ENCODE results near the gene WNT4. TPM values are rescaled to one million over a fixed set of nuclear protein-coding genes. Genes with fewer than 3 reads are reported as not detected.
A peak's percentile ranks its signal among the peaks of the same experiment; 100 is the strongest.

WNT4 gene
- total RNA-seq, result not detected
- total RNA-seq (2013), result not detected
- 0 to 0.18 (median 0) reads per million in 29 experiments for total RNA-seq

- Histone ChIP-seq H3K4me3 (ENCODE audit: control insufficient read depth in 1 of 2, extremely low read depth in 1 of 2, low read length in 1 of 2) (peak within 1 kb of the TSS in 1 of 2 donors; percentile 29), H3K9me3 (no peaks in the 10 kb centered on the region), H3K4me1 (ENCODE audit: control insufficient read depth in 1 of 2, extremely low read depth in 1 of 2, insufficient read depth in 2 of 2, low read length in 2 of 2) (peaks cover 0 to 15% of the 10 kb centered on the region in 2 experiments), H3K27ac (ENCODE audit: low read length) (no peak within 1 kb of the TSS), H3K36me3 (ENCODE audit: control insufficient read depth in 2 of 2, extremely low read depth in 1 of 2, insufficient read depth in 1 of 2, low read length in 1 of 2) (no peaks in the 10 kb centered on the region), H3K27me3 (replicated peaks in 1 of 2; ENCODE audit: control insufficient read depth in 2 of 2, extremely low read depth in 1 of 2, insufficient read depth in 2 of 2, low read length in 1 of 2) (peaks cover 18 to 74% of the 10 kb centered on the region in 2 experiments)
- H3K9me3 Mint-ChIP-seq, result no peaks in the 10 kb centered on the region
- peak within 1 kb of the TSS; percentile 61 to 87 (median 71) for H3K4me3 Mint-ChIP-seq
- ATAC-seq (replicated peaks in 1 of 4) (peak; percentile 72 to 84 (median 74)), DNase-seq (peak in 10 of 35 experiments; percentile 3 to 51 (median 14))
- H3K36me3 Mint-ChIP-seq, result no peaks in the 10 kb centered on the region
- H3K4me1 Mint-ChIP-seq, result peaks cover 8 to 11% (median 9%) of the 10 kb centered on the region in 3 donors
- H3K27ac Mint-ChIP-seq, result no peak within 1 kb of the TSS
- CTCF ChIA-PET, result no interaction called here
- POLR2A ChIA-PET, result no interaction called here
- H3K27me3 Mint-ChIP-seq, result peaks cover 51 to 66% of the 10 kb centered on the region in 2 donors
- 2% methylated on average over 59 of the region's 106 CpGs for WGBS (ENCODE audit: insufficient coverage)
Measured at GRCh38 chr1:22143065-22144033, at the start of gene WNT4. WNT4 (minus strand) TSS chr1:22143097; CDS start chr1:22142922, 175 bp downstream.

- WGBS (ENCODE audit: insufficient coverage), result 100% methylated on average over 1 of the region's 3 CpGs
- H3K27ac ChIP-seq (ENCODE audit: low read length), result no peak overlapping the region
- Mint-ChIP-seq H3K36me3 (no peaks in the 10 kb centered on the region), H3K9me3 (no peaks in the 10 kb centered on the region), H3K4me1 (no peaks in the 10 kb centered on the region), H3K4me3 (no peak overlapping the region), H3K27ac (no peak overlapping the region), H3K27me3 (peaks cover 12 to 23% of the 10 kb centered on the region in 2 donors)
- POLR2A ChIA-PET, result no interaction called here
- H3K4me1 ChIP-seq (ENCODE audit: control insufficient read depth in 1 of 2, extremely low read depth in 1 of 2, insufficient read depth in 2 of 2, low read length in 2 of 2), result no peaks in the 10 kb centered on the region
- DNase-seq, result no peak
- ATAC-seq (replicated peaks in 1 of 4), result no peak
- CTCF ChIA-PET, result no interaction called here
- H3K36me3 ChIP-seq (ENCODE audit: control insufficient read depth in 2 of 2, extremely low read depth in 1 of 2, insufficient read depth in 1 of 2, low read length in 1 of 2), result no peaks in the 10 kb centered on the region
- H3K9me3 ChIP-seq, result no peaks in the 10 kb centered on the region
- peaks cover 4 to 41% of the 10 kb centered on the region in 2 experiments for H3K27me3 ChIP-seq (replicated peaks in 1 of 2; ENCODE audit: control insufficient read depth in 2 of 2, extremely low read depth in 1 of 2, insufficient read depth in 2 of 2, low read length in 1 of 2)
- no peak overlapping the region for H3K4me3 ChIP-seq (ENCODE audit: control insufficient read depth in 1 of 2, extremely low read depth in 1 of 2, low read length in 1 of 2)
Measured at GRCh38 chr1:22190731-22191130, 47.8 kb upstream of the WNT4 start.

GRCh38 chr1:22190251-22190650 is 47.4 kb upstream of the WNT4 start:
- Histone ChIP-seq H3K27ac (ENCODE audit: low read length) (no peak overlapping the region), H3K4me3 (ENCODE audit: control insufficient read depth in 1 of 2, extremely low read depth in 1 of 2, low read length in 1 of 2) (no peak overlapping the region), H3K27me3 (replicated peaks in 1 of 2; ENCODE audit: control insufficient read depth in 2 of 2, extremely low read depth in 1 of 2, insufficient read depth in 2 of 2, low read length in 1 of 2) (peaks cover 4 to 45% of the 10 kb centered on the region in 2 experiments), H3K36me3 (ENCODE audit: control insufficient read depth in 2 of 2, extremely low read depth in 1 of 2, insufficient read depth in 1 of 2, low read length in 1 of 2) (no peaks in the 10 kb centered on the region), H3K4me1 (ENCODE audit: control insufficient read depth in 1 of 2, extremely low read depth in 1 of 2, insufficient read depth in 2 of 2, low read length in 2 of 2) (no peaks in the 10 kb centered on the region), H3K9me3 (no peaks in the 10 kb centered on the region)
- DNase-seq (no peak), ATAC-seq (replicated peaks in 1 of 4) (no peak)
- H3K27ac Mint-ChIP-seq, result no peak overlapping the region
- ChIA-PET CTCF (no interaction called here), POLR2A (no interaction called here)
- H3K4me3 Mint-ChIP-seq, result no peak overlapping the region
- H3K36me3 Mint-ChIP-seq, result no peaks in the 10 kb centered on the region
- peaks cover 15 to 25% of the 10 kb centered on the region in 2 donors for H3K27me3 Mint-ChIP-seq
- peaks cover 0 to 1% (median 0%) of the 10 kb centered on the region in 3 donors for H3K4me1 Mint-ChIP-seq
- H3K9me3 Mint-ChIP-seq, result no peaks in the 10 kb centered on the region
- 87% methylated on average over 4 of the region's 6 CpGs for WGBS (ENCODE audit: insufficient coverage)

- Histone ChIP-seq H3K27ac (ENCODE audit: low read length) (no peak overlapping the region), H3K36me3 (ENCODE audit: control insufficient read depth in 2 of 2, extremely low read depth in 1 of 2, insufficient read depth in 1 of 2, low read length in 1 of 2) (no peaks in the 10 kb centered on the region), H3K4me3 (ENCODE audit: control insufficient read depth in 1 of 2, extremely low read depth in 1 of 2, low read length in 1 of 2) (no peak overlapping the region), H3K27me3 (replicated peaks in 1 of 2; ENCODE audit: control insufficient read depth in 2 of 2, extremely low read depth in 1 of 2, insufficient read depth in 2 of 2, low read length in 1 of 2) (peaks cover 4 to 48% of the 10 kb centered on the region in 2 experiments), H3K9me3 (no peaks in the 10 kb centered on the region), H3K4me1 (ENCODE audit: control insufficient read depth in 1 of 2, extremely low read depth in 1 of 2, insufficient read depth in 2 of 2, low read length in 2 of 2) (no peaks in the 10 kb centered on the region)
- peaks cover 0 to 1% (median 0%) of the 10 kb centered on the region in 3 donors for H3K4me1 Mint-ChIP-seq
- no peaks in the 10 kb centered on the region for H3K36me3 Mint-ChIP-seq
- ChIA-PET POLR2A (no interaction called here), CTCF (no interaction called here)
- H3K27me3 Mint-ChIP-seq, result peaks cover 15 to 27% of the 10 kb centered on the region in 2 donors
- DNase-seq (no peak), ATAC-seq (replicated peaks in 1 of 4) (no peak)
- no peak overlapping the region for H3K27ac Mint-ChIP-seq
- no peak overlapping the region for H3K4me3 Mint-ChIP-seq
- WGBS (ENCODE audit: insufficient coverage), result 86% methylated on average over 2 of the region's 4 CpGs
- H3K9me3 Mint-ChIP-seq, result no peaks in the 10 kb centered on the region
Measured at GRCh38 chr1:22189619-22190018, 46.7 kb upstream of the WNT4 start.

- Histone ChIP-seq H3K27ac (ENCODE audit: low read length) (no peak overlapping the region), H3K36me3 (ENCODE audit: control insufficient read depth in 2 of 2, extremely low read depth in 1 of 2, insufficient read depth in 1 of 2, low read length in 1 of 2) (no peaks in the 10 kb centered on the region), H3K27me3 (replicated peaks in 1 of 2; ENCODE audit: control insufficient read depth in 2 of 2, extremely low read depth in 1 of 2, insufficient read depth in 2 of 2, low read length in 1 of 2) (peaks cover 4 to 48% of the 10 kb centered on the region in 2 experiments), H3K4me3 (ENCODE audit: control insufficient read depth in 1 of 2, extremely low read depth in 1 of 2, low read length in 1 of 2) (no peak overlapping the region), H3K9me3 (no peaks in the 10 kb centered on the region), H3K4me1 (ENCODE audit: control insufficient read depth in 1 of 2, extremely low read depth in 1 of 2, insufficient read depth in 2 of 2, low read length in 2 of 2) (no peaks in the 10 kb centered on the region)
- Mint-ChIP-seq H3K27ac (no peak overlapping the region), H3K27me3 (peaks cover 19 to 32% of the 10 kb centered on the region in 2 donors), H3K36me3 (no peaks in the 10 kb centered on the region), H3K9me3 (no peaks in the 10 kb centered on the region), H3K4me3 (no peak overlapping the region), H3K4me1 (peaks cover 0 to 1% (median 0%) of the 10 kb centered on the region in 3 donors)
- no peak for DNase-seq
- WGBS (ENCODE audit: insufficient coverage), result 85% methylated on average over 7 of the region's 7 CpGs
- POLR2A ChIA-PET, result no interaction called here
- CTCF ChIA-PET, result no interaction called here
- no peak for ATAC-seq (replicated peaks in 1 of 4)
Measured at GRCh38 chr1:22188914-22189313, 46.0 kb upstream of the WNT4 start.

GRCh38 chr1:22188436-22188835 is 45.5 kb upstream of the WNT4 start:
- ChIA-PET POLR2A (no interaction called here), CTCF (no interaction called here)
- ATAC-seq (replicated peaks in 1 of 4) (no peak), DNase-seq (no peak)
- no peaks in the 10 kb centered on the region for H3K36me3 ChIP-seq (ENCODE audit: control insufficient read depth in 2 of 2, extremely low read depth in 1 of 2, insufficient read depth in 1 of 2, low read length in 1 of 2)
- H3K4me1 ChIP-seq (ENCODE audit: control insufficient read depth in 1 of 2, extremely low read depth in 1 of 2, insufficient read depth in 2 of 2, low read length in 2 of 2), result no peaks in the 10 kb centered on the region
- 76% methylated on average over 3 of the region's 3 CpGs for WGBS (ENCODE audit: insufficient coverage)
- H3K27me3 ChIP-seq (replicated peaks in 1 of 2; ENCODE audit: control insufficient read depth in 2 of 2, extremely low read depth in 1 of 2, insufficient read depth in 2 of 2, low read length in 1 of 2), result peaks cover 4 to 49% of the 10 kb centered on the region in 2 experiments
- no peak overlapping the region for H3K4me3 Mint-ChIP-seq
- no peak overlapping the region for H3K4me3 ChIP-seq (ENCODE audit: control insufficient read depth in 1 of 2, extremely low read depth in 1 of 2, low read length in 1 of 2)
- H3K36me3 Mint-ChIP-seq, result no peaks in the 10 kb centered on the region
- H3K27ac ChIP-seq (ENCODE audit: low read length), result no peak overlapping the region
- H3K9me3 Mint-ChIP-seq, result no peaks in the 10 kb centered on the region
- H3K9me3 ChIP-seq, result no peaks in the 10 kb centered on the region
- peaks cover 0 to 1% (median 0%) of the 10 kb centered on the region in 3 donors for H3K4me1 Mint-ChIP-seq
- H3K27ac Mint-ChIP-seq, result no peak overlapping the region
- H3K27me3 Mint-ChIP-seq, result peaks cover 19 to 35% of the 10 kb centered on the region in 2 donors

Measured in T-cell (primary cell).